DND-41 (cell line): Measurements from ENCODE around the gene OMP.

ENCODE experiments used
- ATAC-seq: fragments of 200-7000 bp; cut with Tn5 transposase; 3 replicates; pipeline ENCODE4 v1.9.1; 2021; ENCODE audit warnings: low read depth; ENCODE audit not compliant: insufficient read depth
- DNase-seq: peaks from one replicate; pipeline ENCODE4 v3.0.0-alpha.2; 2020
- H2AFZ ChIP-seq: 2 replicates; pipeline ENCODE4 v1.6.0; 2012; ENCODE audit warnings: low read depth, low read length
- H3K27ac ChIP-seq: 2 replicates; pipeline ENCODE4 v1.5.1; 2012; ENCODE audit warnings: low read length, inconsistent platforms
- H3K27me3 ChIP-seq: fragments of 200-600 bp; sonication (generic); 2 replicates; pipeline ENCODE4 v1.6.0; 2012; ENCODE audit warnings: low read length, mild to moderate bottlenecking, inconsistent platforms; ENCODE audit not compliant: insufficient read depth, poor library complexity
- H3K36me3 ChIP-seq: 2 replicates; pipeline ENCODE4 v1.5.1; 2012; ENCODE audit warnings: low read length, inconsistent platforms; ENCODE audit not compliant: insufficient read depth
- H3K4me1 ChIP-seq: 2 replicates; pipeline ENCODE4 v1.5.1; 2012; ENCODE audit warnings: mild to moderate bottlenecking, low read length; ENCODE audit not compliant: insufficient read depth
- H3K4me2 ChIP-seq: 2 replicates; pipeline ENCODE4 v1.6.0; 2012; ENCODE audit warnings: mild to moderate bottlenecking, moderate library complexity, low read length, inconsistent platforms; ENCODE audit not compliant: insufficient read depth
- H3K4me3 ChIP-seq, 2 experiments: fragments of 200-600 bp in 1 of 2; shearing (Covaris generic) in 1 of 2; 2 replicates each; pipeline ENCODE4 v1.5.1; 2012 to 2016; ENCODE audit warnings: inconsistent platforms in 2 of 2, low read length in 2 of 2, mild to moderate bottlenecking in 2 of 2, low read depth in 1 of 2, moderate library complexity in 1 of 2
- H3K79me2 ChIP-seq: 2 replicates; pipeline ENCODE4 v1.6.0; 2012; ENCODE audit warnings: low read length, inconsistent platforms; ENCODE audit not compliant: insufficient read depth
- H3K9ac ChIP-seq: 2 replicates; pipeline ENCODE4 v1.6.0; 2012; ENCODE audit warnings: low read depth, mild to moderate bottlenecking, inconsistent platforms, low read length, moderate library complexity
- H3K9me3 ChIP-seq: 2 replicates; pipeline ENCODE4 v1.5.1; 2012; ENCODE audit warnings: low read length, moderate library complexity, mild to moderate bottlenecking, inconsistent platforms; ENCODE audit not compliant: insufficient read depth, severe bottlenecking
- H4K20me1 ChIP-seq: 2 replicates; pipeline ENCODE4 v1.6.0; 2012; ENCODE audit warnings: low read length; ENCODE audit not compliant: insufficient read depth
- CTCF ChIP-seq: IDR thresholded peaks from 2 replicates; pipeline ENCODE4 v1.5.1; 2012; ENCODE audit warnings: borderline replicate concordance, low read length, moderate library complexity, mild to moderate bottlenecking; ENCODE audit not compliant: poor library complexity, severe bottlenecking; ENCODE audit errors: extremely low read depth
- EZH2 ChIP-seq: IDR thresholded peaks from 3 replicates; pipeline ENCODE4 v1.6.1; 2012; ENCODE audit warnings: borderline replicate concordance, low read depth, mild to moderate bottlenecking, moderate library complexity, low read length, inconsistent platforms; ENCODE audit not compliant: severe bottlenecking

OMP gene

GRCh38 chr11:77055101-77055561 is 47.5 kb upstream of the OMP start:
- no peak overlapping the region for H3K4me3 ChIP-seq
- ATAC-seq (no peak), DNase-seq (no peak)
- peaks cover 15% of the 10 kb centered on the region for H3K9me3 ChIP-seq
- H3K27me3 ChIP-seq: no peaks in the 10 kb centered on the region
- no peak overlapping the region for H3K9ac ChIP-seq
- H3K4me1 ChIP-seq: no peaks in the 10 kb centered on the region
- H3K79me2 ChIP-seq: no peaks in the 10 kb centered on the region
- H3K4me2 ChIP-seq: no peak overlapping the region
- H4K20me1 ChIP-seq: no peaks in the 10 kb centered on the region
- TF ChIP-seq EZH2 (no peak), CTCF (no peak)
- no peaks in the 10 kb centered on the region for H3K36me3 ChIP-seq
- no peak overlapping the region for H2AFZ ChIP-seq
- no peak overlapping the region for H3K27ac ChIP-seq

GRCh38 chr11:77055913-77056312 is 46.7 kb upstream of the OMP start:
- H3K9me3 ChIP-seq: peaks cover 15% of the 10 kb centered on the region
- H2AFZ ChIP-seq: no peak overlapping the region
- no peaks in the 10 kb centered on the region for H3K4me1 ChIP-seq
- H3K36me3 ChIP-seq: no peaks in the 10 kb centered on the region
- H3K79me2 ChIP-seq: no peaks in the 10 kb centered on the region
- H3K9ac ChIP-seq: no peak overlapping the region
- TF ChIP-seq CTCF (no peak), EZH2 (no peak)
- H3K27me3 ChIP-seq: peaks cover 3% of the 10 kb centered on the region
- H3K4me2 ChIP-seq: no peak overlapping the region
- no peak overlapping the region for H3K4me3 ChIP-seq
- ATAC-seq (no peak), DNase-seq (no peak)
- no peak overlapping the region for H3K27ac ChIP-seq
- H4K20me1 ChIP-seq: no peaks in the 10 kb centered on the region

GRCh38 chr11:77056814-77057402 is 45.7 kb upstream of the OMP start:
- peaks cover 15% of the 10 kb centered on the region for H3K9me3 ChIP-seq

More at GRCh38 chr11:77056814-77057402, 45.7 kb upstream of the OMP start:
- TF ChIP-seq EZH2 (no peak), CTCF (no peak)
- ATAC-seq (no peak), DNase-seq (no peak)
- Histone ChIP-seq H3K27me3 (peaks cover 3% of the 10 kb centered on the region), H3K4me3 (no peak overlapping the region), H3K27ac (no peak overlapping the region), H3K79me2 (no peaks in the 10 kb centered on the region), H3K9ac (no peak overlapping the region), H3K4me1 (no peaks in the 10 kb centered on the region), H3K4me2 (no peak overlapping the region), H4K20me1 (no peaks in the 10 kb centered on the region), H3K36me3 (no peaks in the 10 kb centered on the region), H2AFZ (no peak overlapping the region)
